AG04449 (cell line): ENCODE results near the gene TOR3A.
"Not testable (repeated sequence)": the region's sequence is repeated elsewhere in the genome, so short reads cannot be mapped to it uniquely, and the experiment has no call there.

ENCODE experiments used
- CTCF ChIA-PET: fragments of 350-600 bp; formaldehyde crosslinking; extraction: SDS; loops from one replicate; lab custom pipeline; 2021; ENCODE audit warnings: antibody characterized with exemption; lab: Yijun Ruan, JAX
- POLR2A ChIA-PET: fragments of 400-600, 350-600 bp; formaldehyde crosslinking; extraction: SDS; loops from one replicate; lab custom pipeline; 2020; ENCODE audit warnings: antibody characterized with exemption, inconsistent platforms; lab: Yijun Ruan, JAX
- DNase-seq: peaks from one replicate; pipeline ENCODE4 v3.0.0-alpha.2; 2010; ENCODE audit warnings: low read depth, low spot score
- H3K4me3 ChIP-seq: 2 replicates; pipeline ENCODE4 v1.5.1; 2011; ENCODE audit warnings: low read depth, mild to moderate bottlenecking, control low read depth, low read length
- CTCF ChIP-seq: IDR thresholded peaks from one replicate; pipeline ENCODE4 v1.5.1; 2011; ENCODE audit warnings: mild to moderate bottlenecking, moderate library complexity, low read length, control low read depth, inconsistent platforms; ENCODE audit not compliant: insufficient read depth; ENCODE audit errors: missing control alignments

TOR3A gene

GRCh38 chr1:179081687-179082332 lies at the start of gene TOR3A:
TSS of gene TOR3A (plus strand) at chr1:179082070. CDS start at chr1:179082129, 59 bp downstream.
- ChIA-PET CTCF (interaction anchor here (0.7 to 7.4 kb wide), 6 partner anchors 12 to 733 kb away, joined by 3 to 76 read pairs (median 5); no protein-coding TSS in a partner anchor), POLR2A (interaction anchor here (1.0 to 1.7 kb wide), 4 partner anchors 23 to 212 kb away, joined by 3 to 7 read pairs (median 4); partner anchors contain the start of gene SOAT1)
- peak; percentile 29 for DNase-seq
- H3K4me3 ChIP-seq, result peak within 1 kb of the TSS; percentile 86
- TF ChIP-seq CTCF, result no peak

GRCh38 chr1:179034720-179035119 lies 47.1 kb upstream of the TOR3A start:
- POLR2A ChIA-PET, result no interaction called here
- no peak for TF ChIP-seq CTCF
- CTCF ChIA-PET, result no interaction called here
- peak; percentile 58 for DNase-seq
- no peak overlapping the region for H3K4me3 ChIP-seq

GRCh38 chr1:179036844-179037465 lies 44.9 kb upstream of the TOR3A start:
- CTCF ChIA-PET, result interaction anchor here (0.9 to 1.0 kb wide), 2 partner anchors 9 to 33 kb away, joined by 3 read pairs; no protein-coding TSS in a partner anchor

GRCh38 chr1:179038528-179039281 lies 43.2 kb upstream of the TOR3A start:
- no peak for TF ChIP-seq CTCF
- POLR2A ChIA-PET, result no interaction called here

More at GRCh38 chr1:179036844-179037465, 44.9 kb upstream of the TOR3A start:
- no peak for DNase-seq
- POLR2A ChIA-PET, result interaction anchor here (1.0 to 1.4 kb wide), 2 partner anchors 8 to 45 kb away, joined by 3 to 5 read pairs; no protein-coding TSS in a partner anchor
- no peak for TF ChIP-seq CTCF
- H3K4me3 ChIP-seq, result no peak overlapping the region

GRCh38 chr1:179039502-179040174 lies 42.2 kb upstream of the TOR3A start:
- POLR2A ChIA-PET, DNase-seq, H3K4me3 ChIP-seq: not testable (repeated sequence)
- CTCF ChIA-PET, result interaction anchor here (1.3 kb wide), 1 partner anchor 8 kb away, joined by 4 read pairs; no protein-coding TSS in a partner anchor

More at GRCh38 chr1:179038528-179039281, 43.2 kb upstream of the TOR3A start:
- CTCF ChIA-PET, result interaction anchor here (1.3 kb wide), 1 partner anchor 9 kb away, joined by 4 read pairs; no protein-coding TSS in a partner anchor
- H3K4me3 ChIP-seq, result no peak overlapping the region
- DNase-seq, result no peak

GRCh38 chr1:179040175-179040551 lies 41.7 kb upstream of the TOR3A start:
- DNase-seq, CTCF ChIA-PET, POLR2A ChIA-PET, H3K4me3 ChIP-seq: not testable (repeated sequence)
